OCI-LY1 (cell line): ENCODE results near the gene MOB2.

Source experiments
- EZH2 ChIP-seq: fragments of 200-600 bp; sonication (generic), shearing (Covaris generic); IDR thresholded peaks from 2 replicates; pipeline ENCODE4 v1.8.0; 2017; ENCODE audit warnings: borderline replicate concordance, mixed run types, mild to moderate bottlenecking, antibody characterized with exemption, low read length, moderate library complexity, mixed read lengths
- TF ChIP-seq, protein P1 (sequence below): fragments of 200-600 bp; sonication (generic), shearing (Covaris generic); IDR thresholded peaks from 2 replicates; pipeline ENCODE4 v1.5.1; 2017; ENCODE audit warnings: mild to moderate bottlenecking, antibody characterized with exemption, low read length, moderate library complexity, mixed read lengths

DNA sequence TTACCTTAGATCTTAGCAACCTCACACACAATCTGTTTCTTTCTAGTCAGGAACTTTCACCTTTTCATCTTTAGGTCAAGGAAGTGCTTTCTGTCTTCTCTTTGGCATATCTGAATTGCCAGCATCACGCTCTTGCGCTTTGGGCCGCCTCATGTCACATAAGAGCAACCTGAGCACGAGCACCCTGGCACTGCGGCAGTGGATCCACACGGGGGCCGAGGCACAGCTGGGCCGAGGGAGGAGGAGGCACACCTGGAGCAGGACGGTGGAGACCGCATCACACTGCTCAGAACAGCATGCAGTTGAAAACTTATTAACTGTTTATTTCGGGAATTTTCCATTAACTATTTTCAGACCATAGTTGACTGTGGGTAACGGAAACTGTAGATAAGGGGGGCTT lies 10.7 kb downstream of the MOB2 start:
- TF ChIP-seq, protein P1, sequence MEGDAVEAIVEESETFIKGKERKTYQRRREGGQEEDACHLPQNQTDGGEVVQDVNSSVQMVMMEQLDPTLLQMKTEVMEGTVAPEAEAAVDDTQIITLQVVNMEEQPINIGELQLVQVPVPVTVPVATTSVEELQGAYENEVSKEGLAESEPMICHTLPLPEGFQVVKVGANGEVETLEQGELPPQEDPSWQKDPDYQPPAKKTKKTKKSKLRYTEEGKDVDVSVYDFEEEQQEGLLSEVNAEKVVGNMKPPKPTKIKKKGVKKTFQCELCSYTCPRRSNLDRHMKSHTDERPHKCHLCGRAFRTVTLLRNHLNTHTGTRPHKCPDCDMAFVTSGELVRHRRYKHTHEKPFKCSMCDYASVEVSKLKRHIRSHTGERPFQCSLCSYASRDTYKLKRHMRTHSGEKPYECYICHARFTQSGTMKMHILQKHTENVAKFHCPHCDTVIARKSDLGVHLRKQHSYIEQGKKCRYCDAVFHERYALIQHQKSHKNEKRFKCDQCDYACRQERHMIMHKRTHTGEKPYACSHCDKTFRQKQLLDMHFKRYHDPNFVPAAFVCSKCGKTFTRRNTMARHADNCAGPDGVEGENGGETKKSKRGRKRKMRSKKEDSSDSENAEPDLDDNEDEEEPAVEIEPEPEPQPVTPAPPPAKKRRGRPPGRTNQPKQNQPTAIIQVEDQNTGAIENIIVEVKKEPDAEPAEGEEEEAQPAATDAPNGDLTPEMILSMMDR = no peak
- no peak for TF ChIP-seq EZH2
